Hepatocyte (in vitro differentiated cells): ENCODE results near the gene VAV3. TPM values are rescaled to one million over a fixed set of nuclear protein-coding genes. Genes with fewer than 3 reads are reported as not detected.

Source experiments
- DNase-seq: peaks from one replicate; pipeline ENCODE4 v3.0.0-alpha.2; 2016; ENCODE audit warnings: low spot score
- H2AFZ ChIP-seq: fragments of 200-600 bp; sonication (generic); 2 replicates; pipeline ENCODE4 v1.6.0; 2016; ENCODE audit warnings: antibody characterized with exemption, mild to moderate bottlenecking
- H3K27ac ChIP-seq: fragments of 200-600 bp; sonication (generic); 2 replicates; pipeline ENCODE4 v1.5.1; 2016; ENCODE audit warnings: mild to moderate bottlenecking
- H3K27me3 ChIP-seq: fragments of 200-600 bp; sonication (generic); 2 replicates; pipeline ENCODE4 v1.6.1; 2016
- H3K36me3 ChIP-seq: fragments of 200-600 bp; sonication (generic); replicated peaks from 2 replicates; pipeline ENCODE4 v1.5.1; 2016; ENCODE audit warnings: low read depth; ENCODE audit not compliant: insufficient read depth
- H3K4me1 ChIP-seq: fragments of 200-600 bp; sonication (generic); 2 replicates; pipeline ENCODE4 v1.5.1; 2016; ENCODE audit warnings: mild to moderate bottlenecking, moderate library complexity; ENCODE audit not compliant: insufficient read depth
- H3K4me2 ChIP-seq: fragments of 200-600 bp; sonication (generic); 2 replicates; pipeline ENCODE4 v1.6.0; 2016
- H3K4me3 ChIP-seq: fragments of 200-600 bp; sonication (generic); 2 replicates; pipeline ENCODE4 v1.5.1; 2016; ENCODE audit warnings: mild to moderate bottlenecking
- H3K79me2 ChIP-seq: fragments of 200-600 bp; sonication (generic); 2 replicates; pipeline ENCODE4 v1.6.0; 2017; ENCODE audit warnings: mild to moderate bottlenecking
- H3K9me2 ChIP-seq: fragments of 200-600 bp; sonication (generic); replicated peaks from 2 replicates; pipeline ENCODE4 v1.6.0; 2017; ENCODE audit warnings: mild to moderate bottlenecking; ENCODE audit not compliant: insufficient read depth
- H3K9me3 ChIP-seq: fragments of 200-600 bp; sonication (generic); 2 replicates; pipeline ENCODE4 v1.5.1; 2016; ENCODE audit warnings: low read depth, mild to moderate bottlenecking
- H4K20me1 ChIP-seq: fragments of 200-600 bp; sonication (generic); 2 replicates; pipeline ENCODE4 v1.6.0; 2016; ENCODE audit warnings: mild to moderate bottlenecking; ENCODE audit not compliant: insufficient read depth, poor library complexity, severe bottlenecking
- EZH2 ChIP-seq: fragments of 200-600 bp; sonication (generic); IDR thresholded peaks from 2 replicates; pipeline ENCODE4 v1.6.1; 2016; ENCODE audit warnings: antibody characterized with exemption, mild to moderate bottlenecking, borderline replicate concordance
- EZH2phosphoT487 ChIP-seq: fragments of 200-600 bp; sonication (generic); IDR thresholded peaks from one replicate; pipeline ENCODE4 v1.6.1; 2018; ENCODE audit warnings: antibody characterized with exemption, mild to moderate bottlenecking, low read depth, moderate library complexity; ENCODE audit not compliant: unreplicated experiment, severe bottlenecking
- WGBS: methylation state at CpG from one replicate; pipeline ENCODE4 v1.1.6; 2016; ENCODE audit warnings: low lambda C conversion rate; ENCODE audit errors: missing lambda C conversion rate; 5-methylcytosine and 5-hydroxymethylcytosine counted together
- polyA plus RNA-seq: library from polyadenylated mRNA; unstranded; fragments of >200 nt; fragmentation: Nextera tagmentation; extraction: Ambion mirVana; gene quantifications from 2 replicates; pipeline ENCODE4 v1.2.1, GENCODE V29; 2016
- total RNA-seq: library from RNA; depleted of rRNA; stranded (reverse); fragments of >200 nt; gene quantifications from 2 replicates; pipeline ENCODE4 v1.2.3, GENCODE V29; 2014
- TF ChIP-seq, protein P1 (sequence below): fragments of 200-600 bp; sonication (generic); IDR thresholded peaks from 2 replicates; pipeline ENCODE4 v1.5.1; 2016; ENCODE audit warnings: antibody characterized with exemption, mild to moderate bottlenecking; ENCODE audit not compliant: poor library complexity

The VAV3 gene
- total and polyA plus RNA-seq, 2 experiments from 2014 or later = 12.3 to 40.5 TPM

DNA sequence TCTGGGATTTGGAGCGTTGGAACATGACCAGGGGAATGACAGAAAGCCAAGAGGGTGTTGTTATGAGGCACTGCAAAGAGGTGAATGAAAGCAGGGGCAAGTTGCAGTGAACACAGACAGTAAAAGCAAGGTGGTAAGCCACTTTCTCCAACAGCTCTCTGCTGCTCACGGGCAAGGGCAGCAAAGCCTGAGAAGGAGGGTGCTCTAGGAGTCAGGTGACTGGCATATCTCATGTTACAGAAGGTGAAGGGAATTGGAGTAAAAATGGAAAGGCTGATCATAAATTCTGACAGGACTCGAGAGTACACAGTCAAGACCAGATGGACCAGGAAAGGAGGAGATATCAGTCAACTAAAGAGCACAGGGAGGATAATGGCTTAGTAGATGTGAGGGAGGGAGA, 14.5 kb downstream of the VAV3 start:
- DNase-seq = no peak
- Histone ChIP-seq H3K27me3 (no peaks in the 10 kb centered on the region), H3K79me2 (no peaks in the 10 kb centered on the region), H3K36me3 (no peaks in the 10 kb centered on the region), H3K9me3 (no peaks in the 10 kb centered on the region), H2AFZ (no peak overlapping the region), H3K4me2 (no peak overlapping the region), H3K27ac (no peak overlapping the region), H3K4me3 (no peak overlapping the region), H3K9me2 (no peaks in the 10 kb centered on the region), H4K20me1 (no peaks in the 10 kb centered on the region), H3K4me1 (no peaks in the 10 kb centered on the region)
- WGBS = 81% methylated on average over 3 of the region's 3 CpGs
- TF ChIP-seq, protein P1, sequence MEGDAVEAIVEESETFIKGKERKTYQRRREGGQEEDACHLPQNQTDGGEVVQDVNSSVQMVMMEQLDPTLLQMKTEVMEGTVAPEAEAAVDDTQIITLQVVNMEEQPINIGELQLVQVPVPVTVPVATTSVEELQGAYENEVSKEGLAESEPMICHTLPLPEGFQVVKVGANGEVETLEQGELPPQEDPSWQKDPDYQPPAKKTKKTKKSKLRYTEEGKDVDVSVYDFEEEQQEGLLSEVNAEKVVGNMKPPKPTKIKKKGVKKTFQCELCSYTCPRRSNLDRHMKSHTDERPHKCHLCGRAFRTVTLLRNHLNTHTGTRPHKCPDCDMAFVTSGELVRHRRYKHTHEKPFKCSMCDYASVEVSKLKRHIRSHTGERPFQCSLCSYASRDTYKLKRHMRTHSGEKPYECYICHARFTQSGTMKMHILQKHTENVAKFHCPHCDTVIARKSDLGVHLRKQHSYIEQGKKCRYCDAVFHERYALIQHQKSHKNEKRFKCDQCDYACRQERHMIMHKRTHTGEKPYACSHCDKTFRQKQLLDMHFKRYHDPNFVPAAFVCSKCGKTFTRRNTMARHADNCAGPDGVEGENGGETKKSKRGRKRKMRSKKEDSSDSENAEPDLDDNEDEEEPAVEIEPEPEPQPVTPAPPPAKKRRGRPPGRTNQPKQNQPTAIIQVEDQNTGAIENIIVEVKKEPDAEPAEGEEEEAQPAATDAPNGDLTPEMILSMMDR = no peak
- TF ChIP-seq EZH2 (no peak), EZH2phosphoT487 (no peak)

DNA sequence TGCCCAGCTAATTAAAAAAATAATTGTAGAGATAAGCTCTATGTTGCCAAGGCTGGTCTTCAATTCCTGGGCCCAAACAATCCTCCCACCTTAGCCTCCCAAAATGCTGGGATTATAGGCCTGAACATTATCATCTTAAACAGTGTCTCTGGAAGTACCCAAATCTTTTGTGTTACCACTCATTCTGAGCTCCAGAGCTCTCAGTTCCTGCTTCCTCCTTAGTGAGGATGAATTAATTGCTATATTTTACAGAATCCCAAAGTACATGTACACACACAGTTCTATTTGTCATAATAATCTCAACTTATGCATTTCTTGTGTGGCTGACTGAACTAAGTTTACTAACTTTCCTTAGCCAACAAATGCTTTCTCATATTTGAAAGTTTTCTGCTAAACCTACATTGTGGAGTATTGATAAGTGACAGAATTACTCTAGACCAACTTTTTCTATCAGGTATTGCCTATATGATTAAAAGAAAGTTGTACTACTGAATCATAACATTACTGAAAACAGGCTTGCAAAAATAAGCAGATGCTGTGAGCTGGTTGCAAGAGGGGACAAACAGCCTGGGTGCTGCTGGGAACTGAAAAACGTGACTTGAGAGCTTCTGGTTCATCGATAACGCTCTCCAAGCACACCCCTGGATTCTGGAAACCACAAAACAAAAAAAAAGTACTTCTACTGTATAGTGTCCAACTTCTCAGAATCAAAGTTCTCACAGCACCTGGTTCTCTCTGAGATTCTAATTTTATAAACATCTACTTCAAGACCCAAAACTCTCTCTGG, 15.3 kb downstream of the VAV3 start:
- H3K79me2 ChIP-seq = no peaks in the 10 kb centered on the region
- no peaks in the 10 kb centered on the region for H3K9me2 ChIP-seq
- DNase-seq = no peak
- no peak overlapping the region for H3K4me3 ChIP-seq
- H3K36me3 ChIP-seq = no peaks in the 10 kb centered on the region
- no peak overlapping the region for H3K27ac ChIP-seq
- no peaks in the 10 kb centered on the region for H3K27me3 ChIP-seq
- 85% methylated on average over 3 of the region's 3 CpGs for WGBS
- no peaks in the 10 kb centered on the region for H3K4me1 ChIP-seq
- no peaks in the 10 kb centered on the region for H3K9me3 ChIP-seq
- no peak overlapping the region for H2AFZ ChIP-seq
- no peak for TF ChIP-seq EZH2
- TF ChIP-seq EZH2phosphoT487 = no peak
- TF ChIP-seq, protein P1 = no peak
- no peaks in the 10 kb centered on the region for H4K20me1 ChIP-seq
- no peak overlapping the region for H3K4me2 ChIP-seq

DNA sequence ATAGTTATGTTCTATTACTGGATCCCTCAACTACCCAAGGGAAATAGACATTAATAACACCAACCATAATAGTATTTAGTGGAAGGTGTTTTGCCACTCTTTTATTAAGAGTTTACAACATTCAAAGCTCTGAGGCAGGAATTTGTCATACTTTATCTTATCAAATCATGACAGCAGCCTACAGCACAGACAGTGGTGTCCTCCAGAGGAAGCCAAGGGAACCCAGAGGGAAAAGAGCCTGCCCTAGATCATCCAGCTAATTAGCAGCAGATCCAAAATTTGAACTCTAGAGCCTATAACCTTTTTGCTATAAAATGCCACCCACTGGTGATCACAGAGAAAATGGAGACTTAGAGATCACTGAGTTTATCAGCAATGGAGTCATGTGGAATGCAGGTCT, 18.2 kb downstream of the VAV3 start:
- H3K9me2 ChIP-seq = no peaks in the 10 kb centered on the region
- no peak overlapping the region for H3K4me2 ChIP-seq
- DNase-seq = no peak
- H2AFZ ChIP-seq = no peak overlapping the region
- no peak overlapping the region for H3K27ac ChIP-seq
- H4K20me1 ChIP-seq = no peaks in the 10 kb centered on the region
- no peaks in the 10 kb centered on the region for H3K36me3 ChIP-seq
- H3K4me1 ChIP-seq = no peaks in the 10 kb centered on the region
- H3K4me3 ChIP-seq = no peak overlapping the region
- no peak for TF ChIP-seq EZH2phosphoT487
- TF ChIP-seq EZH2 = no peak
- TF ChIP-seq, protein P1 = no peak
- no peaks in the 10 kb centered on the region for H3K9me3 ChIP-seq
- no peaks in the 10 kb centered on the region for H3K79me2 ChIP-seq
- no peaks in the 10 kb centered on the region for H3K27me3 ChIP-seq

DNA sequence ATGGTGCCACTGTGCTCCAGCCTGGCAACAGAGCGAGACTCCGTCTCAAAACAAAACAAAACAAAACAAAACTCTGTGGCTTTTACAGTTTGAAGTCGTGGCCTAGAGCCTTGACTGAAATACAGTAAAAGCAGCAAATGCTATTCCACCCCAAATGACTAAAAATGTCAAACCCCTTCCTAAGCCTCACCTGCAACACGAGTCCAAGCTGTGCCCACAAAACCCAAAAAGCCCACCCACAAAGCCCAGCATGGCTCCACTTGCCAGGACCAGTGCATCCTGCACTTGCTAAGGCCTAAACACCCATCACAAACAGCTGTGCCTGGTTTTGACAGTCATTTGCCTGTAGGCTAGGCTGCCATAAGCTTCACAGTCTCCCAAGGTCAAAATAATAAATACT, 21.3 kb downstream of the VAV3 start:
- H4K20me1 ChIP-seq = no peaks in the 10 kb centered on the region
- WGBS = 84% methylated on average over 4 of the region's 4 CpGs
- no peaks in the 10 kb centered on the region for H3K4me1 ChIP-seq
- H3K9me2 ChIP-seq = no peaks in the 10 kb centered on the region
- no peaks in the 10 kb centered on the region for H3K27me3 ChIP-seq
- H3K79me2 ChIP-seq = no peaks in the 10 kb centered on the region
- TF ChIP-seq, protein P1 = no peak
- no peak for TF ChIP-seq EZH2
- no peak for TF ChIP-seq EZH2phosphoT487
- no peak for DNase-seq
- no peak overlapping the region for H3K4me2 ChIP-seq
- no peak overlapping the region for H2AFZ ChIP-seq
- no peaks in the 10 kb centered on the region for H3K9me3 ChIP-seq
- H3K27ac ChIP-seq = no peak overlapping the region
- no peaks in the 10 kb centered on the region for H3K36me3 ChIP-seq
- H3K4me3 ChIP-seq = no peak overlapping the region
